Natural killer cell treated with Interleukin-12 subunit alpha and Interleukin-12 subunit beta and Interleukin-15 and Interleukin-18, amount 100 ng/mL, for 72 hours (primary cell): ENCODE measurements around the gene MRPS21. TPM values are rescaled to one million over a fixed set of nuclear protein-coding genes. Genes with fewer than 3 reads are reported as not detected.
"Not testable (repeated sequence)": the region's sequence is repeated elsewhere in the genome, so short reads cannot be mapped to it uniquely, and the experiment has no call there.

Experiments
- ATAC-seq, 2 donors: fragments of 150-1000 bp; cut with Tn5 transposase in 1 of 2; sonication (Bioruptor Pico), chemical (Tn5 transposase) in 1 of 2; 2 replicates each; pipeline ENCODE4 v1.10.0; 2021
- DNase-seq: peaks from one replicate; pipeline ENCODE4 v3.0.0; 2022; ENCODE audit warnings: low spot score
- H3K27ac Mint-ChIP-seq, 2 donors: 1 replicate in 1 of 2; 2 replicates in 1 of 2; pipeline ENCODE4 v1.8.0; 2022; ENCODE audit warnings: mixed read lengths in 2 of 2, mild to moderate bottlenecking in 1 of 2, moderate library complexity in 1 of 2
- H3K27me3 Mint-ChIP-seq, 2 donors: 1 replicate in 1 of 2; 2 replicates in 1 of 2; pipeline ENCODE4 v1.8.0; 2022; ENCODE audit warnings: mixed read lengths in 2 of 2
- H3K36me3 Mint-ChIP-seq: one replicate; pipeline ENCODE4 v1.8.0; 2022; ENCODE audit warnings: mixed read lengths
- H3K4me1 Mint-ChIP-seq, 2 donors: 1 replicate in 1 of 2; 2 replicates in 1 of 2; pipeline ENCODE4 v1.8.0; 2022; ENCODE audit warnings: low read depth in 2 of 2, mixed read lengths in 2 of 2, mild to moderate bottlenecking in 1 of 2
- H3K4me3 Mint-ChIP-seq: one replicate; pipeline ENCODE4 v1.8.0; 2022; ENCODE audit warnings: mixed read lengths
- H3K9me3 Mint-ChIP-seq: 2 replicates; pipeline ENCODE4 v1.8.0; 2022; ENCODE audit warnings: mixed read lengths
- total RNA-seq, 2 donors: library from RNA; stranded (reverse); gene quantifications; one replicate each; pipeline ENCODE4 v1.2.3, GENCODE V29; 2022

Gene MRPS21
- total RNA-seq, 2 donors from 2014 or later: 56.5 to 63.0 TPM

DNA sequence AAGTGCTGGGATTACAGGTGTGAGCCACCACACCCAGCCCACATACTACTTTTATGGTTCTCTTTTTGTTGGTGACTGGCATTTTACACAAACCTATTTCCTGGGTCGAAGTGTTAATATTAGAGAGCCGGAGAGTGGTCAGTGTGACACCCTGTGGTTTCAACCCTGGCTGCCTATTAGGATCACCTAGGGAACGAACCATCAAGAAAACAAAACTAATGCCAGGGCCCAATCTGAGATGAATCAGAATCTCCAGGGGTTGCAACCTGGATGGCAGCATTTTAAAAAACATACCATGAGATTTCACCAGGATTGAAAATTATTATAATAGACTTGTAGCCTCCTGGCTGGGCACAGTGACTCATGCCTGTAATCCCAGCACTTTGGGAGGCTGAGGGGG, 6.1 kb downstream of the MRPS21 start:
- Mint-ChIP-seq H3K4me1 (peaks cover 11 to 19% of the 10 kb centered on the region in 2 donors), H3K27ac (no peak overlapping the region), H3K4me3 (no peak overlapping the region), H3K27me3 (no peaks in the 10 kb centered on the region), H3K36me3 (peaks cover 27% of the 10 kb centered on the region), H3K9me3 (no peaks in the 10 kb centered on the region)
- ATAC-seq: no peak
- no peak for DNase-seq

DNA sequence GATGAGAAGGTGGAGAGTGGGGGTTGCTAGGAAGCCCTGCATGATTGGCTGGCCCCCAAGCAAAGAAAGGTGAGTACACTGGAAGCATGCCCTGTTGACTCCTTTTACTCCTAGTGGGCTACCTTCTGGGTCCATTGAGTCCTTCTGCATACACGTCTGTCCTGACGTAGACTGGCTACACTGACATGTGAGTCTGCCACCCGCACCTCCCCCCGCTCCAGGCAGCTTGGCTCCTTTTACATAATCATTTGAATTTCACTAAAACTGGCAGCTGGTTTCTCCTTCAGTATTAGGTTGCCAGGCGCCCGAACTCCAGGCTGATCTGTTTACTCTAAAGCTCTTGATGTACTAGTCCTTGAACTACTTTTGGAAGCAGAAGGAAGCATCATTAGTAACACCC, 8.7 kb downstream of the MRPS21 start:
- Mint-ChIP-seq H3K4me3 (no peak overlapping the region), H3K4me1 (peaks cover 3 to 5% of the 10 kb centered on the region in 2 donors), H3K27me3 (no peaks in the 10 kb centered on the region), H3K9me3 (no peaks in the 10 kb centered on the region), H3K36me3 (peaks cover 13% of the 10 kb centered on the region), H3K27ac (no peak overlapping the region)
- ATAC-seq (no peak), DNase-seq (no peak)

DNA sequence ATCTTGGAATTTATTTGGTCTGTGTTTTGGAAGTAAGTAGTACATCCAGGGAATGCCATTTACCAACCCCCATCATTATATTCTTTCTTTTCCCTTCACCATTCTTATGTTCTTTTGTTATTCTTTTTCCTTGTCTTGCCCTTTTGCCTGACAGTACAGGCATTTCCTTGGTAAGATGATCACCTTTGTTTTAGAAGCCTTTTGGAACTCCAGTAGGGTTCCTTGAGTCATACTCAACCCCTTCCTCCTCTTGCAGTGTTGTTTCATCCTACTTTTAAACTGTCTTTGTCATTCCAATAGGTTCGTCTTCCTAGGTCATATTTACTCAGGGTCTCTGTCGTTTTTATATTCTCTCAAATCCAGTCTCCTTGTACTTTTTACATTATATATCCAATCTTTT, 9.2 kb downstream of the MRPS21 start:
- Mint-ChIP-seq H3K27ac (no peak overlapping the region), H3K27me3 (no peaks in the 10 kb centered on the region)
- no peak for ATAC-seq

DNA sequence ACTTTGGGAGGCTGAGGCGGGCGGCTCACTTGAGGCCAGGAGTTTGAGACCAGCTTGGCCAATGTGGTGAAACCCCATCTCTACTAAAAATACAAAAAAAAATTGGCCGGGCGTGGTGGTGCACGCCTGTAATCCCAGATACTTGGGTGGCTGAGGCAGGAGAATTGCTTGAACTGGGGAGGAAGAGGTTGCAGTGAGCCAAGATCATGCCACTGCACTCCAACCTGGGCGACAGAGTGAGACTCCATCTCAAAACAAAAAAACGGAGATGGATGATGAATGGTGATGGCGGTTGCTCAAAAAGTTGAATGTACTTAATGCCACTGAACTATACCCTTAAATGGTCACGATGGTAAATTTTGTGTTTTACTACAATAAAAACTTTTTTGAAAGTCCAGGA, 14.9 kb downstream of the MRPS21 start:
- not testable (repeated sequence) for H3K9me3 Mint-ChIP-seq, ATAC-seq, DNase-seq, H3K4me1 Mint-ChIP-seq, H3K4me3 Mint-ChIP-seq, H3K27me3 Mint-ChIP-seq, H3K27ac Mint-ChIP-seq
- H3K36me3 Mint-ChIP-seq: peaks cover 11% of the 10 kb centered on the region

More for the DNA sequence above, 9.2 kb downstream of the MRPS21 start:
- peaks cover 3 to 5% of the 10 kb centered on the region in 2 donors for H3K4me1 Mint-ChIP-seq
- no peak for DNase-seq
- no peaks in the 10 kb centered on the region for H3K9me3 Mint-ChIP-seq
- no peak overlapping the region for H3K4me3 Mint-ChIP-seq
- H3K36me3 Mint-ChIP-seq: peaks cover 14% of the 10 kb centered on the region

DNA sequence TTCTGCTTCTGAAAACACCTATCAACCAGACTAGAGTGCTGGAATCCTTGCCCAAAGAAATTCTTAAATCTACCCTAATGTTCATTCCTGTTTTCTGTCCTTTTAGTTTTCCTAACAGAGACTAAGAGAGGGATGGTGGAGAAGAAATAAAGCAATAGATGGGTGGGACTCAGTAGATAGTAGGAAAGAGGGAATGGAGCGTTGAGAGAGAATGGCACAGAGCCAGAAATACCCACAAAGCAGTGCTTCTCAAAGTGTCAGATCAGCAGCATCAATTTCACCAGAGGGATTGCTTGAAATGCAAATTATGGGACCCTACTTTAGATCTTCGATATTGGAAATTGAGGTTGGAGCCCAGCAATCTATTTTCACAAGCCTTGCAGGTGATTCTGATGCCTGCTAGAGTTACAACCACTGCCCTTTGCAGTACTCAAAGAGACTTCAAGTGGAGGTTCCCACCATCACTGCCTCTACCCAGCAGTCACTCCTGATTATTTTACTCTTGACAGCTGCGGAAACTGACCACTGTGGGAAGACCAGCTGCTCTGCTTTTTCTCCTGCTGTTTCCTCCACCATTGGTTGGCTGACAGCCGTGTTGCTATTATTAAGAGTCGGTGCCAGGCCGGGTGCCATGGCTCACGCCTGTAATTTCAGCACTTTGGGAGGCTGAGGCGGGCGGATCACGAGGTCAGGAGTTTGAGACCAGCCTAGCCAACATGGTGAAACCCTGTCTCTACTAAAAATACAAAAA, 16.3 kb downstream of the MRPS21 start:
- Mint-ChIP-seq H3K4me1 (peaks cover 0 to 3% of the 10 kb centered on the region in 2 donors), H3K36me3 (peaks cover 10% of the 10 kb centered on the region), H3K9me3 (no peaks in the 10 kb centered on the region), H3K27me3 (no peaks in the 10 kb centered on the region), H3K27ac (no peak overlapping the region), H3K4me3 (no peak overlapping the region)
- ATAC-seq: no peak
- no peak for DNase-seq

DNA sequence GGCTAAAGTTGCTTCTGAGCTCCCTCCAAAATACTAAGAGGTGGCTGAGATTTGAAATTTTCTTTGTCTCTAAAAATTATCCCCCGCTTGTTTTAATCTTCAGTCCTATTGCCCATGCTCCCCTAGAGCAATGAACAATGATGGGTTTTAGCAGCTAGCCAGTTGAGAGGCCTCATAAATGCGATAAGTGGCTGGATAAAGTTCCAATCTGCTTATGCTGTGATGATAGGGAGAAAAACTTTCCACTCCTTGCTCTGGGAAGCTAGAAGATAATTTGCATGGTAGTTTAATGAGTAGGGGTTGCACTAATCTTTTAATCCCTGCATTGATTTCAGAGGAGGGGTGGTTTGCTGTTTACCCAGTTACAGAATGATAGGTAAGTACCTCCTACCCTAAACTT, 18.1 kb downstream of the MRPS21 start:
- Mint-ChIP-seq H3K9me3 (no peaks in the 10 kb centered on the region), H3K27me3 (peaks cover 0 to 6% of the 10 kb centered on the region in 2 donors), H3K4me3 (no peak overlapping the region), H3K27ac (no peak overlapping the region), H3K36me3 (peaks cover 10% of the 10 kb centered on the region), H3K4me1 (peaks cover 0 to 3% of the 10 kb centered on the region in 2 donors)
- ATAC-seq (no peak), DNase-seq (no peak)

DNA sequence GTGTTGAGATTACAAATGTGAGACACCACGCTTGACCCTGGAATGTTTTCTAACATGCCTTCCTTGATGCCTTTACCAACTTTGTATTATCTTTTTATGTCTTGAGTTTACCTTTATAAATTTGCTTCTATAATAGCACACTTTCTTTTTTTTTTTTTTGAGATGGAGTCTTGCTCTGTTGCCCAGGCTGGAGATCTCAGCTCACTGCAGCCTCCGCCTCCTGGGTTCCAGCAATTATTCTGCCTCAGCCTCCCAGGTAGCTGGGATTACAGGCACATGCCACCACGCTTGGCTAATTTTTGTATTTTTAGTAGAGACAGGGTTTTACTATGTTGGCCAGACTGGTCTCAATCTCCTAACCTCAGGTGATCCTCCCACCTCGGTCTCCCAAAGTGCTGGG, 21.0 kb downstream of the MRPS21 start:
- H3K27me3 Mint-ChIP-seq, DNase-seq, H3K27ac Mint-ChIP-seq, H3K4me3 Mint-ChIP-seq, H3K9me3 Mint-ChIP-seq, H3K4me1 Mint-ChIP-seq, ATAC-seq, H3K36me3 Mint-ChIP-seq: not testable (repeated sequence)

DNA sequence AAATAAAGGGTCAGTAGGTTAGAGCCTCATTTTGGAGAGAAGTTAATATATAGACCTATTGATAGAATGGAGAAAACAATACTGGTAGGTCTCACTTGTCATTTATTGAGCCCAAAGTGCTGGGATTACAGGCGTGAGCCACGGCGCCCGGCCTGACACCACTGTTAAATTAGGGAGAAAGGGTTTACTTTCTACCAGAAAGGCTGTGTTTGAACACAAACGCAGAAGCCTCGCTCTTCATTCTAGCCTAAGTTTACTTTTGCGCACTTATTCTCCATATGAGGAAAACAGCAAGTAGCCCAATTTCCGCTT, 27.0 kb downstream of the MRPS21 start:
- peaks cover 15% of the 10 kb centered on the region for H3K36me3 Mint-ChIP-seq
- H3K27me3 Mint-ChIP-seq: peaks cover under 1 to 3% of the 10 kb centered on the region in 2 donors
- H3K9me3 Mint-ChIP-seq: no peaks in the 10 kb centered on the region
- ATAC-seq (no peak), DNase-seq (no peak)
- H3K4me1 Mint-ChIP-seq: peaks cover 14 to 28% of the 10 kb centered on the region in 2 donors
- peak overlapping the region; percentile 98 to 99 for H3K27ac Mint-ChIP-seq
- H3K4me3 Mint-ChIP-seq: peak overlapping the region; percentile 97

DNA sequence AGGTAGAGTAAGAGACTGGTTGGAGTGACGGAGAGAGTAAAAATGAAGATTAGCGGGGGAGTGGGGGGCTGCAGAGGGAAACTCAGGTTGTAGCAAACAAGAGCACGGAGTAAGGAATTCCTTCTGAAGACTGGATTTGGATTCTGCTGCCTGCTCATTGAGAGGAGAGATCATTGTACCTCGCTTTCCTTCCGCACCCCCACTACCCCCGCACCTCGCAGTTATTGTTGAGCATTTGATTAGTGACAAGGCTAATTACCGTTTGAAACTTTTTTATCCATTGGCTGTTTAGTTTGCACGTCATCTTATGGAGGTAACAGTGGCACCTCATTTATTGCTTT, 28.1 kb downstream of the MRPS21 start:
- Mint-ChIP-seq H3K36me3 (peaks cover 26% of the 10 kb centered on the region), H3K4me1 (peaks cover 19 to 33% of the 10 kb centered on the region in 2 donors), H3K4me3 (peak overlapping the region; percentile 97), H3K9me3 (no peaks in the 10 kb centered on the region), H3K27ac (peak overlapping the region; percentile 98 to 99), H3K27me3 (peaks cover 0 to 3% of the 10 kb centered on the region in 2 donors)
- DNase-seq (no peak), ATAC-seq (no peak)

DNA sequence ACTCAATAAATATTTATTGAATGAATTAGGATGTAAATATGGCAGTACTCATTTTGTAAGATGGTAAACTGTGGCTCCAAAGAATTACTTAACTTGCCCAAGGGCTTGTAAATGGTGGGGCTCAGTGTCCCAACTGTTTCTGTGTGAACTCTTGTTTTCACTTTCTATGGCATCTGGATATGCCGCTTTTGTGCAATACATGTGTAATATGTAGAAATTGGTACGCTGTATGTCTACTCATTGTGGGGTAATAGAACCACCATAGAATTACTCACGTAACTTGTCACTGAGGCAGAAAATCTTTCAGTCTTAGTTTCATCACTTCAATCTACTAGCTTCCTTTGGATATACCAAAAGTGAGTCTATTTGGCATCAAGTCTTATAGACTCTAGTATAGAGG, 28.6 kb downstream of the MRPS21 start:
- Mint-ChIP-seq H3K36me3 (peaks cover 27% of the 10 kb centered on the region), H3K4me1 (peaks cover 19 to 34% of the 10 kb centered on the region in 2 donors), H3K27ac (peak overlapping the region; percentile 98 to 99), H3K9me3 (no peaks in the 10 kb centered on the region), H3K27me3 (peaks cover 0 to 3% of the 10 kb centered on the region in 2 donors), H3K4me3 (peak overlapping the region; percentile 97)
- ATAC-seq (peak; percentile 79 to 85), DNase-seq (peak; percentile 69)

DNA sequence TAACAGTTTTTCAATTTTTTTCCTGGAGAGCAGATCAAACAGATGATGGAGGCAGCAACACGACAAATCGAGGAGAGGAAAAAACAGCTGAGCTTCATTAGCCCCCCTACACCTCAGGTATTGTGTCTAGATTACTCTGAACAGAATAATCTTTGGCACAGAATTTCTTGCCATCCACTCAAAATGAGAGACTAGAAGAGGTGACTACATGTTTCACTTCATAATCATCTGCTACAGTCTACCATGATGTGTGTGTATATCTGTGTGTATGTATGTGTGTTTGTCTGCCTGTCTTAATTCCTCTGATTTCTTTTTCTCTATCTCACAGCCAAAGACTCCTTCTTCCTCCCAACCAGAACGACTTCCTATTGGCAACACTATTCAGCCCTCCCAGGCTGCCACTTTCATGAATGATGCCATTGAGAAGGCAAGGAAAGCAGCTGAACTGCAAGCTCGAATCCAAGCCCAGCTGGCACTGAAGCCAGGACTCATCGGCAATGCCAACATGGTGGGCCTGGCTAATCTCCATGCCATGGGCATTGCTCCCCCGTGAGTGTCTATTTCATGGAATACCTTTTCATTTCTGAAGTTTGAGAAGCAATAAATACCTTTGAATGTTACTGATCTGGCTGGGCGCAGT, 39.1 kb downstream of the MRPS21 start:
- DNase-seq (no peak), ATAC-seq (no peak)
- Mint-ChIP-seq H3K27me3 (no peaks in the 10 kb centered on the region), H3K9me3 (no peaks in the 10 kb centered on the region), H3K4me3 (no peak overlapping the region), H3K36me3 (peaks cover 24% of the 10 kb centered on the region), H3K4me1 (peaks cover 6 to 16% of the 10 kb centered on the region in 2 donors), H3K27ac (no peak overlapping the region)

DNA sequence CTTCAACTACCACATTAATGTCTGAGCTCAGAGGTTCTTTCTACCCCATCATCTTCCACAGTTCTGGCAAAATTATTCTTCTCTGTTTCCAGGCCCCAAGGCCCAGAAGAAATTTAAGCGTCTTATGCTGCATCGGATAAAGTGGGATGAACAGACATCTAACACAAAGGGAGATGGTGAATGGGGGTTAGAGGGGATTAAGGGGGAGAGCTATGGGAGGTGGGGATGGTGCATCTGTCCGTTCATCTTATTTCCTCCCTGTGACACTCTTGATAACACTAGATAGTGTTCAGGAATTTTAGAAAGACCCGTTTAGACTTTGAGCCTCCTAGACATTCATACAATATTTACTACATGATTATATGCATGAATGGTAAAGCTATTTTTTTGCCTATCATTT, 52.7 kb downstream of the MRPS21 start:
- H3K36me3 Mint-ChIP-seq: peaks cover 34% of the 10 kb centered on the region
- no peak overlapping the region for H3K27ac Mint-ChIP-seq
- H3K9me3 Mint-ChIP-seq: no peaks in the 10 kb centered on the region
- no peaks in the 10 kb centered on the region for H3K27me3 Mint-ChIP-seq
- H3K4me1 Mint-ChIP-seq: peaks cover 0 to 4% of the 10 kb centered on the region in 2 donors
- DNase-seq (no peak), ATAC-seq (no peak)
- H3K4me3 Mint-ChIP-seq: no peak overlapping the region

DNA sequence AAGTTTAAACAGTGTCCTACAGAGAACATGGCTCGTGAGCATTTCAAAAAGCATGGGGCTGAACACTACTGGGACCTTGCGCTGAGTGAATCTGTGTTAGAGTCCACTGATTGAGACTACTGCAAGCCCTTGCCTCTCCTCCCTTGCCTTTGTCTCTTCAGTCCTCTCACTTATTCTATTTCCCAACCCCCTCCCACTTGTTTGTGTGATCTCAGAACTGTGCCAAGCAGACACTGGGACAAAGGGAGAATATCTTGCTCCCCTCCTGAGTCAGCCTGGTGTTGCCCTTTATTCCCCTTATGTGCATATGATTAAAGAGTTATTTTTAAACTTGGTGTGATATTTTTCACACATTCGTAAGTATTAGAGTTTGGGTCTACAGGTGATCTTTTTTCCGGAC, 59.2 kb downstream of the MRPS21 start:
- Mint-ChIP-seq H3K27ac (no peak overlapping the region), H3K36me3 (peaks cover 30% of the 10 kb centered on the region), H3K4me1 (peaks cover 0 to 4% of the 10 kb centered on the region in 2 donors), H3K27me3 (no peaks in the 10 kb centered on the region), H3K4me3 (no peak overlapping the region), H3K9me3 (no peaks in the 10 kb centered on the region)
- ATAC-seq: no peak
- DNase-seq: no peak
